Osteoblast (primary cell): ENCODE data around the gene RAMP1. TPM values are rescaled to one million over a fixed set of nuclear protein-coding genes. Genes with fewer than 3 reads are reported as not detected.

Source experiments
- DNase-seq: peaks from one replicate; pipeline ENCODE4 v3.0.0; 2011; ENCODE audit warnings: low spot score, mixed read lengths; ENCODE audit not compliant: insufficient read length; ENCODE audit errors: missing footprints
- H2AFZ ChIP-seq: 2 replicates; pipeline ENCODE4 v1.6.0; 2011; ENCODE audit warnings: mild to moderate bottlenecking, low read length
- H3K27ac ChIP-seq: 2 replicates; pipeline ENCODE4 v1.5.1; 2011; ENCODE audit warnings: mild to moderate bottlenecking, low read depth, low read length, moderate library complexity
- H3K27me3 ChIP-seq: 2 replicates; pipeline ENCODE4 v1.6.0; 2012; ENCODE audit warnings: mild to moderate bottlenecking, control low read depth, inconsistent platforms, low read length, moderate library complexity; ENCODE audit not compliant: insufficient read depth
- H3K36me3 ChIP-seq: 2 replicates; pipeline ENCODE4 v1.5.1; 2011; ENCODE audit warnings: mild to moderate bottlenecking, low read length, control low read depth, moderate library complexity; ENCODE audit not compliant: insufficient read depth
- H3K4me1 ChIP-seq: 2 replicates; pipeline ENCODE4 v1.5.1; 2011; ENCODE audit warnings: mild to moderate bottlenecking, low read length, control low read depth, moderate library complexity; ENCODE audit not compliant: insufficient read depth
- H3K4me2 ChIP-seq: 2 replicates; pipeline ENCODE4 v1.6.0; 2011; ENCODE audit warnings: mild to moderate bottlenecking, low read length; ENCODE audit not compliant: insufficient read depth
- H3K4me3 ChIP-seq: fragments of 200-600 bp; sonication (generic); 3 replicates; pipeline ENCODE4 v1.5.1; 2012; ENCODE audit warnings: mild to moderate bottlenecking, low read length, inconsistent platforms; ENCODE audit not compliant: insufficient read depth
- H3K79me2 ChIP-seq: 2 replicates; pipeline ENCODE4 v1.6.0; 2012; ENCODE audit warnings: mild to moderate bottlenecking, low read length, control low read depth, inconsistent platforms; ENCODE audit not compliant: insufficient read depth
- H3K9me3 ChIP-seq: 2 replicates; pipeline ENCODE4 v1.5.1; 2011; ENCODE audit warnings: low read depth, low read length, control low read depth
- H4K20me1 ChIP-seq: 2 replicates; pipeline ENCODE4 v1.6.0; 2012; ENCODE audit warnings: mild to moderate bottlenecking, low read length, control low read depth; ENCODE audit not compliant: insufficient read depth
- CTCF ChIP-seq: IDR thresholded peaks from 2 replicates; pipeline ENCODE4 v1.5.1; 2011; ENCODE audit warnings: mild to moderate bottlenecking, low read depth, low read length, moderate library complexity; ENCODE audit errors: extremely low read depth
- total RNA-seq: library from RNA; depleted of rRNA; stranded (reverse); fragments of >200 nt; gene quantifications from 2 replicates; pipeline ENCODE4 v1.2.3, GENCODE V29; 2012

Gene RAMP1
- total RNA-seq, 1 donor: 1.8 TPM

DNA sequence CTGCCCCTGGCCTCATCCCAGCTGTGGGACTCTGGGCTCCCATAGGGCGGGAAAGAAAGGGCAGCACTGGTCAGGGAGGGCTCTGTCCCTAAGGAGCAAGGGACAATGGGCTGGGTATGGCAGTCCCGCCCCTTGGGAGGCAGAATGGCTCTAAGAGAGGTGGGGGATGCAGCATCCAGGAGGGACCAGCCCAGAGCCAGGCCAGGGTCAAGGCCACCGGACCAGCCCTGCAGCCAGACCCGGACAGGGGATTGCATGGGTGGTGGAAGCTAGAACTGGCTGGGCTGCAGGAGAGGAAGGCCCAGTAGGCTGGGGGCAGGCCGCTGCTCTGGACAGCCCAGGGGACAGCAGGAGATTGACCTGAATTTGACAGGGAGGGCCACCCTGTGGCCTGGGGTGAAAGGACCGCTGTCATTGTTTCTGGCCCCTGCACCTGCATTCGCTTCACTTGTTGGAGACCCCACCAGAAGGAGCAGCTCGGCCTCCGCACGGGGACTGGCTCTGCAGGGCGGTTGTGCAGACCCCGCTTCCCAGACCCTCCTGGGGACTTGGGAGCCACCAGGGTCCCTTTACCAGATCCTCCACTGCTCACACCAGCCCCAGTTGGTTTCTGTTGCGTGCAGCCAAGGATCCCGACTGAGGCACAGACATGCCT, 14.6 kb downstream of the RAMP1 start:
- no peak for DNase-seq
- Histone ChIP-seq H4K20me1 (no peaks in the 10 kb centered on the region), H3K27me3 (no peaks in the 10 kb centered on the region), H2AFZ (peak overlapping the region; percentile 49), H3K4me1 (peaks cover 26% of the 10 kb centered on the region), H3K79me2 (no peaks in the 10 kb centered on the region), H3K4me2 (peak overlapping the region; percentile 52), H3K4me3 (no peak overlapping the region), H3K36me3 (no peaks in the 10 kb centered on the region), H3K9me3 (no peaks in the 10 kb centered on the region), H3K27ac (peak overlapping the region; percentile 79)
- TF ChIP-seq CTCF: no peak

- Histone ChIP-seq H3K27me3 (no peaks in the 10 kb centered on the region), H3K4me1 (peaks cover 25% of the 10 kb centered on the region), H4K20me1 (no peaks in the 10 kb centered on the region), H3K36me3 (no peaks in the 10 kb centered on the region), H3K27ac (peak overlapping the region; percentile 79), H2AFZ (peak overlapping the region; percentile 49), H3K79me2 (no peaks in the 10 kb centered on the region), H3K4me3 (peak overlapping the region; percentile 11), H3K9me3 (no peaks in the 10 kb centered on the region), H3K4me2 (peak overlapping the region; percentile 52)
- no peak for TF ChIP-seq CTCF
- DNase-seq: peak; percentile 99
These were observed 15.2 kb downstream of the RAMP1 start for GRCh38 chr2:237874585-237875161.

DNA sequence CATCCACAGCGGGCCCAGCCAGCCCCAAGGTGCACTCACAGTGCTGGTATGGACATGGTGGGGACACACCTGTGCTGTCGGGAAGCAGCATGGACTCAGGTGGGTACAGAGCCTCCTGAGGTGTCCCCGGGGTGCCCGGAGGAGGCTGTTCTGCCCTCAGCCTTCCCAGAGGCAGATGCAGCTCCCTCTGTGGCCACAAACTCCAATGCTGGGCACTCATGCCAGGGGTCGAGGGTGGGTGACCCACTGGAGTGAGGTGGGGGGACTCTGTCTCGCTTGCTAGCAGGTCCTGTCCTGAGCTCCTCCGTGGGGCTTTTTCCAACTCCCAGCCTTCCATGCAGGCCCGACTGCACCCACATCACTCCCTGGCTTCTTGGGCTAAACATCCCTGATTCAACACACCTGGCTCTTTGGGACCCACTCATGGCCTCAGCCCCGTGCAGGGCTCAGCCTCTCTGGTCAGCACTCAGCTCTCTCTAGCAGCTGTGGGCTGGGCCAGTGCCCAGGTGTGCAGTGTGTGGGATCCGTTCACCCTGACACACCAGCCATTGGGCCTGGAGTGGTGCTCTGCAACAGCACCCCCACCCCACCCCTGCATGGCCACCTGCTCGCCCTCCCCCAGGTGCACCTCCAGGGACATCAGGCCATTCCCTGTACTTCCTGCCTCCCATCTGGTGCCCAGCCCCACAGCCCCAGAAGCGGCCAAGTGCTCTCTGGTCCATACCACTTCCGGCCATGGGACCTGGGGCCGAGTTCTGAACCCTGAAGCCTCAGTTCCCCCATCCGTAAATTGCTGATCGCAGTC, 16.0 kb downstream of the RAMP1 start:
- Histone ChIP-seq H3K9me3 (no peaks in the 10 kb centered on the region), H3K27ac (peak overlapping the region; percentile 79)

More for the DNA sequence above, 16.0 kb downstream of the RAMP1 start:
- H3K36me3 ChIP-seq: no peaks in the 10 kb centered on the region
- peaks cover 25% of the 10 kb centered on the region for H3K4me1 ChIP-seq
- H2AFZ ChIP-seq: no peak overlapping the region
- no peak overlapping the region for H3K4me3 ChIP-seq
- no peak for DNase-seq
- no peaks in the 10 kb centered on the region for H3K79me2 ChIP-seq
- no peaks in the 10 kb centered on the region for H4K20me1 ChIP-seq
- peak overlapping the region; percentile 52 for H3K4me2 ChIP-seq
- TF ChIP-seq CTCF: no peak
- H3K27me3 ChIP-seq: no peaks in the 10 kb centered on the region
